WTC11 (cell line): Measurements from ENCODE around the gene OSCP1. TPM values are rescaled to one million over a fixed set of nuclear protein-coding genes. Genes with fewer than 3 reads are reported as not detected.
"Not testable (repeated sequence)": the region's sequence is repeated elsewhere in the genome, so short reads cannot be mapped to it uniquely, and the experiment has no call there.

Experiments
- ATAC-seq: fragments of 200-7000 bp; cut with Tn5 transposase; 2 replicates; pipeline ENCODE4 v1.10.0; 2021; ENCODE audit warnings: mild to moderate bottlenecking, moderate library complexity
- CTCF ChIA-PET: fragments of 300-600 bp; sonication (Branson Sonifier 250); formaldehyde crosslinking; loops from one replicate; lab custom pipeline; 2021; ENCODE audit warnings: antibody characterized with exemption; lab: Charles Lee
- POLR2A ChIA-PET: fragments of 350-600 bp; sonication (Branson Sonifier 250); formaldehyde crosslinking; loops from one replicate; lab custom pipeline; 2021; ENCODE audit warnings: antibody characterized with exemption; lab: Charles Lee
- DNase-seq: peaks from one replicate; pipeline ENCODE4 v3.0.0; 2021; ENCODE audit warnings: low spot score
- H3K27ac Mint-ChIP-seq: 2 replicates; pipeline ENCODE4 v1.8.0; 2021; ENCODE audit warnings: mixed read lengths
- H3K27me3 Mint-ChIP-seq: 2 replicates; pipeline ENCODE4 v1.8.0; 2021; ENCODE audit warnings: low read depth, mild to moderate bottlenecking, moderate library complexity, mixed read lengths
- H3K36me3 Mint-ChIP-seq: 2 replicates; pipeline ENCODE4 v1.8.0; 2021; ENCODE audit warnings: mixed read lengths
- H3K4me1 Mint-ChIP-seq: 2 replicates; pipeline ENCODE4 v1.8.0; 2022; ENCODE audit warnings: mixed read lengths
- H3K4me3 Mint-ChIP-seq: 2 replicates; pipeline ENCODE4 v1.8.0; 2021; ENCODE audit warnings: mild to moderate bottlenecking, moderate library complexity, mixed read lengths
- H3K9me3 Mint-ChIP-seq: 2 replicates; pipeline ENCODE4 v1.8.0; 2021; ENCODE audit warnings: mixed read lengths
- ELF4 ChIP-seq: sonication (generic); formaldehyde crosslinking; IDR thresholded peaks from 2 replicates; pipeline ENCODE4 v1.8.1; 2022; ENCODE audit warnings: low read depth, mild to moderate bottlenecking, moderate library complexity, missing genetic modification reagents
- GABPB1 ChIP-seq: sonication (generic); formaldehyde crosslinking; IDR thresholded peaks from 2 replicates; pipeline ENCODE4 v1.8.1; 2023; ENCODE audit warnings: mild to moderate bottlenecking, missing genetic modification reagents
- MYBL2 ChIP-seq: sonication (generic); formaldehyde crosslinking; IDR thresholded peaks from 2 replicates; pipeline ENCODE4 v1.8.1; 2023; ENCODE audit warnings: mild to moderate bottlenecking, moderate library complexity, missing genetic modification reagents
- total RNA-seq: library from RNA; stranded (reverse); gene quantifications from 3 replicates; pipeline ENCODE4 v1.2.3, GENCODE V29; 2021
- TF ChIP-seq, protein P1 (sequence below): sonication (generic); formaldehyde crosslinking; IDR thresholded peaks from 2 replicates; pipeline ENCODE4 v1.8.0; 2022; ENCODE audit warnings: mild to moderate bottlenecking, missing genetic modification reagents
- TF ChIP-seq, protein P2 (sequence below): sonication (generic); formaldehyde crosslinking; IDR thresholded peaks from 2 replicates; pipeline ENCODE4 v1.8.0; 2022; ENCODE audit warnings: missing genetic modification reagents
- TF ChIP-seq, protein P3 (sequence below): sonication (generic); formaldehyde crosslinking; conservative IDR thresholded peaks from 2 replicates; pipeline ENCODE4 v1.8.1; 2023; ENCODE audit warnings: mild to moderate bottlenecking, low read depth, missing genetic modification reagents, moderate library complexity

Gene OSCP1
- total RNA-seq, 1 experiment from 2014 or later: 1.7 TPM

DNA sequence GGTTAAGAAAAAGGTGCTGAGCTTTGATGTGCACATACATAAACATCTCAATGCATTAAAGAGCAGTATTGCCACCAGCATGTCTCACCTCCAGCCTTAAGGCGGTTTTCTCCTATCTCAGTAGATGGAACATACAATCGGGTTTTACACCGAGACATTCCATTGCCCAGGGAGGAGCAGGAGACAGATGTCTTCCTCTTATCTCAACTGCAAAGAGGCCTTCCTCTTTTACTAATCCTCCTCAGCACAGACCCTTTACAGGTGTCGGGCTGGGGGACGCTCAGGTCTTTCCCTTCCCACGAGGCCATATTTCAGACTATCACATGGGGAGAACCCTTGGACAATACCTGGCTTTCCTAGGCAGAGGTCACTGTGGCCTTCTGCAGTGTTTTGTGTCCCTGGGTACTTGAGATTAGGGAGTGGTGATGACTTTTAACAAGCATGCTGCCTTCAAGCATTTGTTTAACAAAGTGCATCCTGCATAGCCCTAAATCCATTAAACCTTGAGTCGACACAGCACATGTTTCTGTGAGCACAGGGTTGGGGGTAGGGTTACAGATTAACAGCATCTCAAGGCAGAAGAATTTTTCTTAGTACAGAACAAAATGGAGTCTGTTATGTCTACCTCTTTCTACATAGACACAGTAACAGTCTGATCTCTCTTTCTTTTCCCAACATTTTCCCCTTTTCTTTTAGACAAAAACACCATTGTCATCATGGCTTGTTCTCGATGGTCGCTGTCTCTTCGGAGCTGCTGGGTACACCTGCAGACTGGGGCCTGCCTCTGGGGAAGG lies 39.2 kb upstream of the OSCP1 start:
- CTCF ChIA-PET, H3K27ac Mint-ChIP-seq, ATAC-seq: not testable (repeated sequence)

DNA sequence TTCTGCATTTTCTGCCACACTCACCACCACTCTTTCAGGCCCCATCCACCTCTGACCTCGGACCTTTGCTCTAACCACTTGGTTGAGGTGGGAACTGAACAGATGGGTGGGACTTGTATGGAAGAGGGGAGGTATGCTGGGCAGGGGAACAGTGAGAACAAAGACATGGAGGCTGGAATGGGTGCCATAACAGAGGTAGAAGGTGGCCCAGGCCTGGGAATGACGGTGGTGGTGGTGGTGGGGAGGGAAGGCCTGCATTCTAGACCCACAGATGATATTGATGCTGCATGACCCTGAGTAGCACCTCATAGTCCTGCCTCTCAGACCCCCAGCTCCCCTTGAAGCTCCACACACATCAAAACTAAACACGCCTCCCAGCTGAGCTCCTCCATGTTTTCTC lies 37.7 kb upstream of the OSCP1 start:
- DNase-seq: no peak
- no peaks in the 10 kb centered on the region for H3K9me3 Mint-ChIP-seq
- H3K4me3 Mint-ChIP-seq: no peak overlapping the region
- no peak for ATAC-seq
- no peaks in the 10 kb centered on the region for H3K36me3 Mint-ChIP-seq
- H3K27me3 Mint-ChIP-seq: peaks cover 25% of the 10 kb centered on the region
- H3K27ac Mint-ChIP-seq: no peak overlapping the region
- ChIA-PET POLR2A (no interaction called here), CTCF (interaction anchor here (1.4 kb wide), 1 partner anchor 29 kb away, joined by 4 read pairs; no protein-coding TSS in a partner anchor)
- H3K4me1 Mint-ChIP-seq: 0 out of 2 replicates have a peak, but pooled peaks cover 5% of the 10 kb centered on the region
- TF ChIP-seq, protein P1, sequence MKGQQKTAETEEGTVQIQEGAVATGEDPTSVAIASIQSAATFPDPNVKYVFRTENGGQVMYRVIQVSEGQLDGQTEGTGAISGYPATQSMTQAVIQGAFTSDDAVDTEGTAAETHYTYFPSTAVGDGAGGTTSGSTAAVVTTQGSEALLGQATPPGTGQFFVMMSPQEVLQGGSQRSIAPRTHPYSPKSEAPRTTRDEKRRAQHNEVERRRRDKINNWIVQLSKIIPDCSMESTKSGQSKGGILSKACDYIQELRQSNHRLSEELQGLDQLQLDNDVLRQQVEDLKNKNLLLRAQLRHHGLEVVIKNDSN (CRISPR knock-in tag): no peak
- TF ChIP-seq, protein P2, sequence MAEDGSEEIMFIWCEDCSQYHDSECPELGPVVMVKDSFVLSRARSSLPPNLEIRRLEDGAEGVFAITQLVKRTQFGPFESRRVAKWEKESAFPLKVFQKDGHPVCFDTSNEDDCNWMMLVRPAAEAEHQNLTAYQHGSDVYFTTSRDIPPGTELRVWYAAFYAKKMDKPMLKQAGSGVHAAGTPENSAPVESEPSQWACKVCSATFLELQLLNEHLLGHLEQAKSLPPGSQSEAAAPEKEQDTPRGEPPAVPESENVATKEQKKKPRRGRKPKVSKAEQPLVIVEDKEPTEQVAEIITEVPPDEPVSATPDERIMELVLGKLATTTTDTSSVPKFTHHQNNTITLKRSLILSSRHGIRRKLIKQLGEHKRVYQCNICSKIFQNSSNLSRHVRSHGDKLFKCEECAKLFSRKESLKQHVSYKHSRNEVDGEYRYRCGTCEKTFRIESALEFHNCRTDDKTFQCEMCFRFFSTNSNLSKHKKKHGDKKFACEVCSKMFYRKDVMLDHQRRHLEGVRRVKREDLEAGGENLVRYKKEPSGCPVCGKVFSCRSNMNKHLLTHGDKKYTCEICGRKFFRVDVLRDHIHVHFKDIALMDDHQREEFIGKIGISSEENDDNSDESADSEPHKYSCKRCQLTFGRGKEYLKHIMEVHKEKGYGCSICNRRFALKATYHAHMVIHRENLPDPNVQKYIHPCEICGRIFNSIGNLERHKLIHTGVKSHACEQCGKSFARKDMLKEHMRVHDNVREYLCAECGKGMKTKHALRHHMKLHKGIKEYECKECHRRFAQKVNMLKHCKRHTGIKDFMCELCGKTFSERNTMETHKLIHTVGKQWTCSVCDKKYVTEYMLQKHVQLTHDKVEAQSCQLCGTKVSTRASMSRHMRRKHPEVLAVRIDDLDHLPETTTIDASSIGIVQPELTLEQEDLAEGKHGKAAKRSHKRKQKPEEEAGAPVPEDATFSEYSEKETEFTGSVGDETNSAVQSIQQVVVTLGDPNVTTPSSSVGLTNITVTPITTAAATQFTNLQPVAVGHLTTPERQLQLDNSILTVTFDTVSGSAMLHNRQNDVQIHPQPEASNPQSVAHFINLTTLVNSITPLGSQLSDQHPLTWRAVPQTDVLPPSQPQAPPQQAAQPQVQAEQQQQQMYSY: peak; percentile 63

More for the DNA sequence above, 39.2 kb upstream of the OSCP1 start:
- H3K36me3 Mint-ChIP-seq, DNase-seq, H3K4me3 Mint-ChIP-seq, POLR2A ChIA-PET, H3K4me1 Mint-ChIP-seq, H3K9me3 Mint-ChIP-seq: not testable (repeated sequence)
- peaks cover 32% of the 10 kb centered on the region for H3K27me3 Mint-ChIP-seq

DNA sequence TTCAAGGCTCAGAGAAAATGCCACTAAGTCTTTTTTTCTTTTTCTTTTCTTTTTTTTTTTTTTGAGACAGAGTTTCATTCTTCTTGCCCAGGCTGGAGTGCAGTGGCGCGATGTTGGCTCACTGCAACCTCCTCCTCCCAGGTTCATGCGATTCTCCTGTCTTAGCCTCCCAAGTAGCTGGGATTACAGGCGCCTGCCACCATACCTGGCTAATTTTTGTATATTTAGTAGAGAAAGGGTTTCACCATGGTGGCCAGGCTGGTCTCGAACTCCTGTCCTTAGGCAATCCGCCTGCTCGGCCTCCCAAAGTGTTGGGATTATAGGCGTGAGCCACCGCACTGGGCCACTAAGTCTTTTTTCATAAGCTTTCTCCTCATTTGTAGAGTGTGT lies 37.1 kb upstream of the OSCP1 start:
- H3K4me1 Mint-ChIP-seq, ATAC-seq, H3K4me3 Mint-ChIP-seq, H3K27ac Mint-ChIP-seq, H3K9me3 Mint-ChIP-seq, H3K36me3 Mint-ChIP-seq, POLR2A ChIA-PET, DNase-seq: not testable (repeated sequence)
- CTCF ChIA-PET: interaction anchor here (1.4 kb wide), 1 partner anchor 29 kb away, joined by 4 read pairs; no protein-coding TSS in a partner anchor
- peaks cover 25% of the 10 kb centered on the region for H3K27me3 Mint-ChIP-seq

DNA sequence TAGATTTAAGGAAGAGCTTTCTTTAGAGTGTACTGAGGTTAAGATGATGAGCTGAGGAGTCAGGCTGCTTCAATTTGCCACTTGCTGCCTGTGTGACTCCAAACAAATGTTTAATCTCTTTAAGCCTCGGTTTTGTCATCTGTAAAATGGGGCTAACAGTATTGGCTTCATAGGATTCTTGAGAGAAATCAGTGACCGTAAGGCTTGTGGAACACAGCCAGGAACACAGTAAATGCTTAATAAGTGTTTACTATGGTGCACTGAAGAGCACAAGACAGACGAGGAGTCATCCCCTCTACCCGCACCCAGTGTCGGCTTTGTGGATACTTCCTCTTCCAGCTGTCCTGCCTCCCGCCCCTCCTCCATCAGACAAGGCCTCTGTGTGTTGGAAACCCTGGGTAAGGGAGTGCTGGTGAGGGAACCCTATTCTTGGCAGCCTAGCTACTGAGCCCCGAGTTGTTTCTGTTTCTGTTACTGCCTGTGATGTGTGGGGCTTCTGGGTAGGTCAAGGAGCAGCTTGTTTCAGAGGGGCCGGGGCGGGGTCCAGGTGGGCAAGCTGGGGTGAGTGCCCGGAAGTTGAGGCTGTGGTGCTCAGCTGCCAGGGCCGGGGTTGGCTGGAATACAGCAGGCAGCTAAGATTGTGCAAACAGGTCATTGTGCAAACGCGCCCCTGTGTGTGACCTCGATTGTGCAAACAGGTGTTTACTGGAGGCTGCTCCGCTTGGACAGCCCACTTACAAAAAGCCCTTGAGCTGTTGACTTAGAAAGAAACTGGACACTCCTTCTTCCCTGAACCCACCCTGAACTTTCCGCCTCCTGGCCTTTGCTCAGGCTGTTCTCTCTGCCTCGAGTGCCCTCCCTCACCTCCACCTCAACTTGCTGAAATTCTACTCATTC lies 36.4 kb upstream of the OSCP1 start:
- H3K36me3 Mint-ChIP-seq: no peaks in the 10 kb centered on the region
- no peak for ATAC-seq

More for the DNA sequence above, 36.4 kb upstream of the OSCP1 start:
- ChIA-PET CTCF (interaction anchor here (0.6 to 2.1 kb wide), 6 partner anchors 11 to 530 kb away, joined by 3 to 9 read pairs (median 4); partner anchors contain the start of gene OSCP1), POLR2A (no interaction called here)
- DNase-seq: no peak
- Mint-ChIP-seq H3K4me3 (no peak overlapping the region), H3K9me3 (no peaks in the 10 kb centered on the region), H3K4me1 (peaks cover 12% of the 10 kb centered on the region), H3K27ac (no peak overlapping the region), H3K27me3 (peaks cover 24% of the 10 kb centered on the region)
- TF ChIP-seq GABPB1 (CRISPR knock-in tag): peak; percentile 82
- TF ChIP-seq MYBL2: no peak
- TF ChIP-seq, protein P3, sequence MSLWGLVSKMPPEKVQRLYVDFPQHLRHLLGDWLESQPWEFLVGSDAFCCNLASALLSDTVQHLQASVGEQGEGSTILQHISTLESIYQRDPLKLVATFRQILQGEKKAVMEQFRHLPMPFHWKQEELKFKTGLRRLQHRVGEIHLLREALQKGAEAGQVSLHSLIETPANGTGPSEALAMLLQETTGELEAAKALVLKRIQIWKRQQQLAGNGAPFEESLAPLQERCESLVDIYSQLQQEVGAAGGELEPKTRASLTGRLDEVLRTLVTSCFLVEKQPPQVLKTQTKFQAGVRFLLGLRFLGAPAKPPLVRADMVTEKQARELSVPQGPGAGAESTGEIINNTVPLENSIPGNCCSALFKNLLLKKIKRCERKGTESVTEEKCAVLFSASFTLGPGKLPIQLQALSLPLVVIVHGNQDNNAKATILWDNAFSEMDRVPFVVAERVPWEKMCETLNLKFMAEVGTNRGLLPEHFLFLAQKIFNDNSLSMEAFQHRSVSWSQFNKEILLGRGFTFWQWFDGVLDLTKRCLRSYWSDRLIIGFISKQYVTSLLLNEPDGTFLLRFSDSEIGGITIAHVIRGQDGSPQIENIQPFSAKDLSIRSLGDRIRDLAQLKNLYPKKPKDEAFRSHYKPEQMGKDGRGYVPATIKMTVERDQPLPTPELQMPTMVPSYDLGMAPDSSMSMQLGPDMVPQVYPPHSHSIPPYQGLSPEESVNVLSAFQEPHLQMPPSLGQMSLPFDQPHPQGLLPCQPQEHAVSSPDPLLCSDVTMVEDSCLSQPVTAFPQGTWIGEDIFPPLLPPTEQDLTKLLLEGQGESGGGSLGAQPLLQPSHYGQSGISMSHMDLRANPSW (CRISPR knock-in tag): no peak
- TF ChIP-seq ELF4 (CRISPR knock-in tag): no peak
